ENCODE data around the gene NUDT14.

DNA sequence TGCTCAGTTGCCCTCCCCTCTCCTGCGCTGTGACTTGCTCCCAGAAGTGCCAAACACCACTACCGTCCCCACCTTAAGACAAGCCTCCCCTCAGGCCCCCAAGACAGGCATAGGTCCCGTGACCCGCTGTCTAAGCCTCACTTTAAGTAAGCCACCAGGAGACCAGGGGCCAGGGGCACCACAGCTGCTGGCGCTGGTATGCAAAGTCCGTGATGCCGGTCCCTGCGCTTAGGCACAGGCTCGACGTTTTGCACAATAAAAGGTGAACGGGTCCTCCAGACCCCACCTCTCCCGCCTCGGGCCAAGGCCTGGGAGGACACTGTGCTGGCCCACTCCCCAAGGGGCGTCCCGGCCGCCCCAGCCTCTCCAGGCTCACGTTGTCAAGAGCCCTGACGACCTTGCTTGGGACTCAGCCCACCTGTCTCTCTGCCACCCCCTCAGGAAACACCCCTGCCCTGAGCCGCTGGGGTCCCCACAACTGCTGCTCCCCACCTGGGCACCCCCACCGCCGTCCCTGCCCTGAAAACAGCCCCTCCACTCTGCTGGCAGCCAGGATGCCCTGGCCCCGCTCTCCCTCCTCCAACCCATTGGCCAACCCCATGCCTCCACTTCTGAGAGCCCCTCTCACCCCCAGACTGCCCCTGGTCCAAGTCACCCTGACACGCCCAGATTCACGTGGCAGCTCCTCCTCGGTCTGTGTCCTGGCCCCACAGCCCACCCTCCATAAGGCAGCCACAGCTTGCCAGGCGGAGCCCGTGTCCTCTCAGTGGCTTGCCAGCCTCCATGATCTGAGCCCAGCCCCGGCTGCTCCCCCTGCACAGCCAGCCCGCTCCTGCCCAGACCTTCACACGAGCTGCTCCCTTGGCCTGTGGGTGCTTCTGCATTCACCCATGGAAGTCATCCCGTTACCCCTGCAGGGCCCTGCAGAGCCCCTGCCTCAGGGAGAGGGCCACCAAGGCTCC is 24.4 kb downstream of the NUDT14 start:
- TF ChIP-seq, protein P1, sequence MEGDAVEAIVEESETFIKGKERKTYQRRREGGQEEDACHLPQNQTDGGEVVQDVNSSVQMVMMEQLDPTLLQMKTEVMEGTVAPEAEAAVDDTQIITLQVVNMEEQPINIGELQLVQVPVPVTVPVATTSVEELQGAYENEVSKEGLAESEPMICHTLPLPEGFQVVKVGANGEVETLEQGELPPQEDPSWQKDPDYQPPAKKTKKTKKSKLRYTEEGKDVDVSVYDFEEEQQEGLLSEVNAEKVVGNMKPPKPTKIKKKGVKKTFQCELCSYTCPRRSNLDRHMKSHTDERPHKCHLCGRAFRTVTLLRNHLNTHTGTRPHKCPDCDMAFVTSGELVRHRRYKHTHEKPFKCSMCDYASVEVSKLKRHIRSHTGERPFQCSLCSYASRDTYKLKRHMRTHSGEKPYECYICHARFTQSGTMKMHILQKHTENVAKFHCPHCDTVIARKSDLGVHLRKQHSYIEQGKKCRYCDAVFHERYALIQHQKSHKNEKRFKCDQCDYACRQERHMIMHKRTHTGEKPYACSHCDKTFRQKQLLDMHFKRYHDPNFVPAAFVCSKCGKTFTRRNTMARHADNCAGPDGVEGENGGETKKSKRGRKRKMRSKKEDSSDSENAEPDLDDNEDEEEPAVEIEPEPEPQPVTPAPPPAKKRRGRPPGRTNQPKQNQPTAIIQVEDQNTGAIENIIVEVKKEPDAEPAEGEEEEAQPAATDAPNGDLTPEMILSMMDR (IDR thresholded peaks at IDR 0.05) = no peak
- TF ChIP-seq POLR2AphosphoS5 (IDR thresholded peaks at IDR 0.05) (no peak), POLR2A (IDR thresholded peaks at IDR 0.05) (no peak), EP300 (IDR thresholded peaks at IDR 0.05) (no peak)
